Kidney glomerular epithelial cell (primary cell): ENCODE results near the gene CALML6.
A peak's percentile ranks its signal among the peaks of the same experiment; 100 is the strongest.
"Not testable (repeated sequence)": the region's sequence is repeated elsewhere in the genome, so short reads cannot be mapped to it uniquely, and the experiment has no call there.

ENCODE experiments used
- DNase-seq: peaks from one replicate; lab custom pipeline; 2025; lab: John Stamatoyannopoulos, UW

CALML6 gene, protein sequence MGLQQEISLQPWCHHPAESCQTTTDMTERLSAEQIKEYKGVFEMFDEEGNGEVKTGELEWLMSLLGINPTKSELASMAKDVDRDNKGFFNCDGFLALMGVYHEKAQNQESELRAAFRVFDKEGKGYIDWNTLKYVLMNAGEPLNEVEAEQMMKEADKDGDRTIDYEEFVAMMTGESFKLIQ

GRCh38 chr1:1914971-1915692, at the start of gene CALML6:
Gene CALML6, plus strand, starts transcription at chr1:1915260. Its CDS starts 21 bp downstream, at chr1:1915281.
- no peak for DNase-seq

DNA sequence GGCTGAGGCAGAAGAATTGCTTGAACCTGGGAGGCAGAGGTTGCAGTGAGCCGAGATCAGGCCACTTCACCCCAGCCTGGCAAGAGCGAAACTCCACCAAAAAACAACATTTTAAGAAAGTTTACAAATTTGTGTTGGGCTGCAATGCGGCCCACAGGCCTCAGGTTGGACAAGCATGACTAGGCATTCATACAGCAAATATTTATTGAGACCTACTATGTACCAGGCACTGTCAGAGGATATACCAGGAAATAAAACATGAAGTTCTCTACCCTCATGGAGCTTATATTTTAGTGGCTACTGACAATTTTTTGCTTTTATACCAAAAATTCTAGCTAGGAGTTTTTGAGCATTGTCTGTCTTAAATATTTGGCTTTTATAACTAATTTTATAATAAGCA, 47.9 kb upstream of the CALML6 start:
- no peak for DNase-seq

GRCh38 chr1:1869469-1869868, 45.6 kb upstream of the CALML6 start:
- no peak for DNase-seq

- no peak for DNase-seq
These were observed 42.6 kb upstream of the CALML6 start for GRCh38 chr1:1872329-1872994.

DNA sequence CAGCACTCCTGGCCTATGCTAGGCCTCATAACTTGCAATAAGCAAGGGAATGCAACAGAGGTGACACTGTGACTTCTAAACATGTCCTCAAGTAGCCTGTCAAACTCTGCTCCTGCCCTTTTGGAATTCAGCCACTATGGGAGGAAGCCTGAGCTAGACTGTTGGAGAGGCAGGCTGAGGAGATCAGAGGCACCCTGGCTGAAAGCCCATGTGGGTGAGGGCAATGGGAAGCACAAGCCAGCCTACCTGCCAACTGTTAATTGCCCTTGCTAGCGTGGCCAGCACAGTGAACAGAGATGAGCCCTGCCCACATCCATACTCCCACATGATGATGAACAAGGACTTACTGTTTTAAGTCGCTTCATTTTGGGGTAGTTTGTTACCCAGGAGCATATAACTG, 41.9 kb upstream of the CALML6 start:
- DNase-seq, result no peak

DNA sequence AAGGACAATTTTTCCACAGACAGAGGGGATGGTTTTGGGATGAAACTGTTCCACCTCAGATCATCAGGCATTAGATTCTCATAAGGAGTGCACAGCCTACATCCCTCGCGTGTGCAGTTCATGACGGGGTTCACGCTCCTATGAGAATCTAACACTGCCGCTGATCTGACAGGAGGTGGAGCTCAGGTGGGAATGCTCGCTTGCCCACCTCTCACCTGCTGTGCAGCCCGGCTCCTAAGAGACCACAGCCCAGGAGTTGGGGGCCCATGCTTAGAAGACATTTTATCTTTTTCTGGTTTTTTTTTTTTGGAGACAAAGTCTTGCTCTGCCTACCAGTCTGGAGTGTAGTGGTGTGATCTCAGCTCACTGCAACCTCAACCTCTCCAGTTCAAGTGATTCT, 40.2 kb upstream of the CALML6 start:
- no peak for DNase-seq

DNA sequence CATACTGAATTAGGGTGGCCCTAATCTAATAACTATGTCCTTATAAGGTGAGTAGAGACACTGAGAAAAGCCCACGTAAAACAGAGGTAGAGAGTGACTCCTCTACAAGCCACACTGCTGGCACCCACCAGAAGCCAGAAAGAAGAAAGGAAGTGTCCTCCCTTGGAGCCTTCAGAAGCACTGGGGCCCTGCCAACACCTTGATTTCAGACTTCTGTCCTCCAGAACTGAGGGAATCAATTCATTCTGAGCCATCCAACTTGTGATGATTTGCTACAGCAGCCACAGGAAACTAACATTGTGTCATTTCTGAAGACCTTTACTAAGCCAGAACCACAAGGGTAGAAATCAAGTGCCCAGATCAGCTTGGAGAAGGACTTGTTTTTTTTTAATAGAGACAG, 39.1 kb upstream of the CALML6 start:
- DNase-seq, result no peak

DNA sequence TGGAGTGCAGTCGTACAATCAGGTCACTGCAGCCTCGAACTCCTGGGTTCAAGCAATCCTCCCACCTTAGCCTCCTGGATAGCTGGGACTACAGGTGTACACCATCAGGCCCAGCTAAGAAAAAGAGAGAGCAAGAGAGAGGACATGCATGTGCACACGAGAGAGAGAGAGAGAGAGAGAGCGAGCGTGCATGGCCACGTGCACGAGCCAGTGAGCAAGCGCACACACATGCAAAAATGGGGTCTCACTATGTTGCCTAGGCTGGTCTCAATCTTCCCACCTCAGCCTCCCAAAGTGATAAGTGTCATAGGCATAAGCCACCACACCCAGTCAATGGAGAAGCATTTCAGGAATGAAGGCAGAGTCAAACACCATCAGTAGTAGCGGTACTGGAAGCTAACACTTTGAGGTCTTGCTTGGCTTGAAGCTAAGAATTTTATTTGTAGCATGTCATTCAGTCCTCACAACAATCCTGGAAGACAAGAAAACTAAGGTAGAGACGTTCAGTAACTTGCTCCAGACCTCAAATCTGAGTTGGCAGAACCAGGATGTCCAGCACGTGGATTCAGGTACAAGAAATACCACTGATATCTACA, 38.6 kb upstream of the CALML6 start:
- DNase-seq, result no peak

DNA sequence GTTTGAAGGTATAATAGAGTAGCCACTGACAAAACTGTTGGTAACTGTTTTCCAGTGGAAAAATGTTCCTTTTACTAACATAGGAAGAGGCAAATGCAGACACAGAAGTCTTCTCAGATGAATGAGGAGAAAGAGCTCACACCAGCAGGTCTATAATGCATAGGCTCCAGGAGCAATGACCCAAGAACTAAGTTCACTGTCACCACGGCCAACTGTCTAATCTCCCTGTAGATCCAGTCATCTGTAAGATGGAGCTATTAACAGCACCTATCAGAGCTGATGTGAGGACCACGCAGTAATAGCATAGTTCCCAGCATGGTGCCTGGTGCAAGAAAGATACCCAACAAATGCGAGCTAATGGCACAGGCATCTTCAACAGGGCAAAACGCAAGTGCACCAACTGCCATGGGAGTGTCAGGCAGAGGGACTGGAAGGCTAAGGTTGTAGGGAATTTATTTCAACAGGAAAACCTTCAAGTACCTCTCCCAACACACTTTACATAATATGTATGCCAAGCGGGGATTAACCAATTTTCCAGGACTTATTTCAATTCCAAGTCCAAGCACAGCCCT, 37.1 kb upstream of the CALML6 start:
- DNase-seq, result no peak

DNA sequence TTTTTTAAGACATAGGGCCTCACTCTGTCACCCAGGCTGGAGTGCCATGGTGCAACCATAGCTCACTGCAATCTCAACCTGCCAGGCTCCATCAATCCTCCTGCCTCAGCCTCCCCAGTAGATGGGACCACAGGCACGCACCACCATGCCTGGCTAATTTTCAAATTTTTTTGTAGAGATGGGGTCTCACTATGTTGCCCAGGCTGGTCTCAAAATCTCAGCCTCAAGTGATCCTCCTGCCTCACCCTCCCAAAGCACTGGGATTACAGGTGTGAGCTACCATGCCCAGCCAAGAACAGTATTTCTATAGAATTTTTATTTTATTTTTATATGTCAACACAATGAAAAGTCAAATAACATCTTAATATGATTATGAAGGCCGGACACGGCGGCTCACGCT, 35.1 kb upstream of the CALML6 start:
- no peak for DNase-seq

DNA sequence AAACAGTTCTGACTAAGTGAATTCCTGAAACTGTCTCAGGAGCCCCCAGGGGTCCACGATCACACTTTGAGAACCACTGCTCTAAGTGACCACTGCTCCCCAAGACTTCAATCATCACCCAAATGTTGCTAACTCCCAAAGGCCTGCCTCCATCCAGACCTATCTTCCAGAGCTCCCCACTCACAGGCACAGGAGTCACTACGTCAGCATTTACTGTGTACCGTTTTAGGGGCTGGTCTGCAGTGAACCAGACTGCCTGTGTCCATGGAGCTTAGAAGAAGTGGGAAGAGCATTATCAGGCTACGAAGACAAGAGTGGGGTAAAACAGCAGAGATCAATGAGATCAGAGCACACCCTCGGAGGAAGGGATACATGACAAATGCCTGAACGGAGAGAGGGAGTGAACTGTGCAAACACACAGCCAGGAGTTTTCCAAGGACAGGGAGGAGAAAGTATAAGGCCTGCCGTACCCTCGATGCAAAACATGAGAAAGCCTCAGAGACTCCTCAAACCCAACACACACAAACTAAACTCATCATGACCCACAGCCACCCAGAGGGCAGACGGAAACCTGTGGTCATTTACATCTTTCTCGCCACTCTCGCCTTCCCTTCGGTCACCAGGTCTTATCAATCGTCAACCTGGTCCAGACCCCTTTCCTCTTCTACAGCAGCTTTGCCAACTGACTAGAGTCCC, 34.3 kb upstream of the CALML6 start:
- DNase-seq, result no peak

- no peak for DNase-seq
These were observed 33.3 kb upstream of the CALML6 start for GRCh38 chr1:1881727-1882126.

DNA sequence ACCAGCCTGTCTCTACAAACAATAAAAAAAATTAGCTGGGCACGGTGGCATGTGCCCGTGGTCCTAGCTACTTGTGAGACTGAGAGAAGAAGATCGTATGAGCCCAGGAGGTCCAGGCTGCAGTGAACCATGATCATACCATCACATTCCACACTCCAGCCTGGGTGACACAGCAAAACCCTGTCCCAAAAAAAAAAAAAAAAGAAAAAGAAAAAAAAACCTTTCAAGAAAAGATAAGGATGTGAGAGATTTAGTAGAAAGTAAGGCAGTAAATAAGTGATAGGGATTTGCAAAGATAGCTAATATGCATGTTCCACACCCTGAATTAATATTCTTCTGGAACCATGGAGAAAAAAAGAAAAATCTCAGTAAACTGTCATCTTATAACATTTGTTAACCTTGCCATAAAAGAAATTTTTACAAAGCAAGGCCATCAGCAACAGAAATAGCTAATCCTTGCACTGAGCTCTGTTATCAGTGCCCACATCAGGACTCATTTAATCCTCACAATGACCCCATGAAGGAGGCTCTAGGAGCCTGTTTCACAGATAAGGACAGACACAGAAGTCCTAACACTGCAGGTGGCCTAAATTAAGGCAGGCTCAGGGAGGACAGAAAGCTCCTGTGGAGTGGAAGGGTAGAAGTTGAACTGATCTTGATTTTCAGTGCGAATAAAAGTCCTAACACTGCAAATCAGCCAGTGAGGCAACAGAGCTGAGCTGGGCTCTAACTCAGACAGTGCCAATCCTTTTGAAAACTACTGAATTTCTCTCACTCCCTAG, 31.8 kb upstream of the CALML6 start:
- DNase-seq, result peak; percentile 26

- not testable (repeated sequence) for DNase-seq
These were observed 31.2 kb upstream of the CALML6 start for GRCh38 chr1:1883890-1884289.

- DNase-seq, result no peak
These were observed 25.8 kb upstream of the CALML6 start for GRCh38 chr1:1889090-1889750.

GRCh38 chr1:1889847-1890505, 25.1 kb upstream of the CALML6 start:
- no peak for DNase-seq

- peak; percentile 72 for DNase-seq
These were observed 24.3 kb upstream of the CALML6 start, which contains the start of gene GNB1 for GRCh38 chr1:1890506-1891348. Gene GNB1, minus strand, starts transcription at chr1:1891087. Its CDS starts 65,634 bp downstream, at chr1:1825453.

GRCh38 chr1:1891349-1892078, 23.5 kb upstream of the CALML6 start:
- no peak for DNase-seq
